LoVo (cell line): ENCODE results near the gene ZFP14.
"Not testable (repeated sequence)": the region's sequence is repeated elsewhere in the genome, so short reads cannot be mapped to it uniquely, and the experiment has no call there.

Experiments
- DNase-seq: peaks from one replicate; pipeline ENCODE4 v3.0.0-alpha.2; 2016; ENCODE audit warnings: low spot score

The ZFP14 gene

DNA sequence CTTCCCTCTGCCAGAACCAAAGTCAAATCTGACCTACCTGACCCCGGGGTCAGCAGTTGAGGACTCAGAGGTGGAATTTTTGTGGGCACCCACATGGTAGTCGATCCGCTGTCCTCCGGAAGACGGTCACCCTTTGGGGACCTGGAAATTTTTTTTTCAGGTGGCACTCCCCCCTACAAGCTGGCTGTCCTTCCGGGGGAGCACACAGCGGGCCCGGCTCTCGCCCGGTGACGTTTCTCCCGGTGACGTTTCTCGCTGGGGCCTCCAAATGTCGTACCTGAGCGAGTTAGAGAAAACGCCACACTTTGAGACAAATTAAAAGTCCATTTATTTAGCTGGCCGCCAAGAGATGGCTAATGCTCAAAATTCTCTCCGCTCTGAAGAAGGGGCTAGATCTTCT is 48.8 kb downstream of the ZFP14 start:
- DNase-seq, result no peak

DNA sequence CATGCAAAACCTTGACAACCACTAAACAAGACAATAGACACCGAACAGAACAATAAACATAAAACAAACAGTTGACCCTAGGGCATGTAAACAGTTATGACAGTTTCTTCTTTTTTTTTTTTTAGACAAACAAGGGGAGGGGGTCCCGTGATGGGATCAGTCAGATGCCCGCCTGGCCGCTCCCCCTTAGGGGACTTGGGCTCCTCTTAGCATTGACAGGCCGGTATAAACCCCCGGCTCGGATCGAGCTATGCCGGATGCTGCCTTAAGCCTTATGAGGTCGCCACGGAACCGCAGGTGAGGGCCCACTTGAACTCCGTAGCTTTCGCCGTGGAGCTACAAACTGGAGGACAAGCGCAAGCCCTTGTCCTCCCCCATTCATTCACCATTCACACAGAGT is 49.5 kb downstream of the ZFP14 start:
- DNase-seq, result not testable (repeated sequence)

DNA sequence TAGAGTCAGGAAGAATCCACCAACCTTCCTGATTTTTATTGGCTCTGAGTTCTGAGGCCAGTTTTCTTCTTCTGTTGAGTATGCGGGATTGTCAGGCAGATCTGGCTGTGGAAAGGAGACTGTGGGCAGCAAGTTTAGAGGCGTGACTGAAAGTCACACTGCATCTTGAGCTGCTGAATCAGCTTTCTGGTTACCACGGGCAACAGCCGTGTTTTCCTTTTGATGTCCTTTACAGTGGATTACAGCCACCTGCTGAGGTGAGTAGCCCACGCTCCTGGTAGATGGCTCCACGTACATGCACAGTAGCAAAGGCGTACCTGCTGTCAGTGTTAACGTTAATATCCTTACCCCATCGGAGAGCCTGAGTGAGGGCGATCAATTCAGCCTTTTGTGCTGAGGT is 52.4 kb downstream of the ZFP14 start:
- not testable (repeated sequence) for DNase-seq

DNA sequence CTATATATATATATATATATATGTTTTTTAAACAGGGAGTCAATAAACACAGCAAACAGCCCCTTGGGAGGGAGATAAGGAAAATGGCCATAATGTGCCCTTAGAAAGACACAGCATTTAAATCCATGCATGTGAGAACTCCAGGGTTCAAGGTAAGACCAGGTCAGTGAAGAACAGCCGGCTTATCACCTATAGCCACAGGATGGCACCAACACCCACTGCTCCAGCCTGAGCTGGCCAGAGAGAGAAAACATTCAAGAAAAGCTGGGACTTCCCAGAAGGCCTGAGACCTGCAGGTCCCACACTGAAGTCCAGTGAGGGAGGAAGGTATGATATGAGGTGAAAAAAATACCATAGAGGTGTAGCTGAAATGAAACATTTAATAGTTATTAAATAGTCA is 63.8 kb downstream of the ZFP14 start:
- not testable (repeated sequence) for DNase-seq

DNA sequence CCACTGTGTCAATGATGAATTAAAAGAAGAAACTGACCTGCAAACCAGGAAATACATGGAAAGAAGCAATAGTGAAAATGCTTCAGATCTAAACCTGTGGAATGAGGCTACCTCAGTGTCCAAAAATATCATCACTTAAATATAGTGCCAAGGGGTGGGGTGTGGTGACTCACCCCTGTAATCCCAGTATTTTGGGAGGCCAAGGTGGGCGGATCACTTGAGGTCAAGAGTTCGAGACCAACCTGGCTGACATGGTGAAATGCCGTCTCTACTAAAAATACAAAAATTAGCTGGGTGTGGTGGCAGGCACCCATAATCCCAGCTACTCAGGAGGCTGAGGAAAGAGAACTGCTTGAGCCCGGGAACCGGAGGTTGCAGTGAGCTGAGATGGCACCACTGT is 64.9 kb downstream of the ZFP14 start:
- DNase-seq, result not testable (repeated sequence)

DNA sequence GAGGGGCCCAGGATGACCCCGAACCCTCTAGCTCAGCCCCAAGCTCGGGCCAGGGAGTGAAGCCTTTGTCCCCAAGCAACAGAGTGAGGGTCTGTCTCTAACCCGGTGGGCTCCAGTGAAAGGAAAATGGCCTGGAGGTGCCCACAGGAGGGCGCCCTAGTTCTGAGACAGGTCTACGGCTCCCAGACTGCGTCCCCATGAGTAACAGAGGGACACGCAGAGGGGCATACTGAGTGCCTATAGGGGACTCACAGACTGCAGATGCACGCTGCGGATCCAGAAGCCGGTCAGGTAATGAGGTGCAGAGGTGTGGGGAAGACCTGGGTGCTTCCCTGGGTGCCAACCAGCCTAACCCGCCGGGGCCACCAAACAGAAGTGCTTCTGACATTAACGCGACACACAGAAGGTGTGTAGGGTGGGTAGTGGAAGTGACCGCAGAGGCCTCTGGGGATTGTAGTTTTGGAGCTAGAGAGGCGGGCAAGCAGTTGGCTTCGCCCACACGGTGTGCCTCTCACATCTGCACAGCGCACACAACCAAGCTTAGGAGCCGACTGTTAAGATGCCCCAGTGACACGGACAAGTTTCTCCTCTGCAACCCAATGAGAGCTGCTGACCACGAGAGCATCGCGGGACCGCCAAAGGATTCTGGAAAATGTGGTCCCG is 67.8 kb downstream of the ZFP14 start:
- not testable (repeated sequence) for DNase-seq

DNA sequence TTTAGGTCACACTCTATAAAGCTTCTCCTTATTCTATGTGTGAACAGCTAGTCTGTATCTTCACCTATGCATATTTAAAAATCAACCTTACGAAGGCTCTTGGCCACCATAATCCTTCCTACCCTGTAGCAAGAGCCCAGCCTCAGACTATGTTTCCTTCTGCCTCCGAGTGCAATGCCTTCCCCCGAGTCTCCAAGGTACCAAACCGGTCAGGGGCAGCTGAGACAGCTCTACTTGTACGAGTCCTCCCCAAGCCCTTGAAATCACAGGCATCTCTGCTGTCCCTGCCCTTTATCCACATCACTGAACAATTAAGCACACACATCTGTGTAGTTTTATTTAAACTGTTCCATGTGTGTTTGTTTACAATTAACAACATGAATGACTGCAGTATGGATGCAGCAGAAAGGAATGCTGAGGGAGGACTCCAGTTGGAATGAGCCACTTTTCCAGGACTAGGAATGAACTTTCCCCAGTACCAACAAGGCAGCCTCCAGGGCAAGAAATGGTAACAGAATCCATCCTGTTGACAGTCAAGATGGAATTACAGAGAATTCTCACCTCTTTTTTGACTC is 68.5 kb downstream of the ZFP14 start:
- DNase-seq, result not testable (repeated sequence)

DNA sequence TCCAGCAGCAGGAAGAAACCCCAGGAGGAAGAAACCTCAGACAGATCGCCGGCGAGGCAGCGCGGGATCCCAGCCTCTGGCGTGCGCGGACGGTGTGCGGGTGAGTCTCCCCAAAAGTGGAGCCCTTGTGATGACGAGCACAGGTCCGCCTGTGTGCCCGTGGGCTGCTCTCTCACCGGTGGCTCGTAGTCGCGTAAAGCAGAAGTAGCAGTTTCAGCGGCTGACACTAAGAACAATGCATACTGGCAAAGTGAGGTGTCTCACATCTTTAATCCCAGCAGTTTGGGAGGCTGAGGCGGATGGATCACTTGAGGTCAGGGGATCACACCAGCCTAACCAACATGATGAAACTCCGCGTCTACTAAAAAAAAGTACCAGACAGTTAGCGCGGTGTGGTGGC is 69.2 kb downstream of the ZFP14 start:
- not testable (repeated sequence) for DNase-seq

DNA sequence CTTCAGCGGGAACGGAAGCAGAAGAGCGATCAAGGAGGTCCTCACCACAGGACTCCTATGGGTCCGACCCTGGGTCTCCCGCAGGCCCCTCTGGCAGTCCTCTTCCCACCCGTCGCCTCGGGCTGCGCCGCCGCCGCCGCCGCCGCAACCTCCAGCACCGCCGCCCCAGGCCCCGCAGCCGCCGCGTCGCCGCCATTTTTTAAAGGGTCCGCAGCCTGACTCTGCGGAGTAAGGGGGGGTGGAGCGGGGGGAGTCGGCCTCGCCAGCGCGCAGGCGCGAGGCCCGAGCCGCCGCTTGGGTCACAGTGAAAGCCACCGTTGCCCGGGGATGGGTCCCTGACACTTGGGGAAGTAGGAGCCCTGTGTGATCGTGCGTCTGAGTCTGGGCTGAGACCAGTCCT is 69.7 kb downstream of the ZFP14 start:
- DNase-seq, result not testable (repeated sequence)

DNA sequence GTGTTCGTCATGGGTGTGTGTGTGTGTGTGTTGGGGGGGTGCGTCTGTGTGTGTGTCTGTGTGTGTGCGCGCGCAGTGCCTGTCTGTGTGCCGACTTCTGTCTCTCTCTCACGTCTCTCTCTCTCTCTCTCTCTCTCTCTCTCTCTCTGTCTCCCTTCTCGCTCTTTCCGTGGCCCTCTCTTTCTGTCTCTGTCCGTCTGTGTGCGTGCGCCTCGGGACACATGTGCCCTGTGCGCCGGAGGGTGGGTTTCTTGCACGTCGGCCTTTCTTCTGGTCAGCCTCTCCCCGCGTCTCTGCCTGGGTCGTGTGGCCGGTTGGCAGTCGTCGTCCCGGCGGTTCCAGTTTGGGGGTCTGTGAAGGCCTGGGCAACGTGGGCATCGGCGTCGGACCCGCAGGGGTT is 86.7 kb downstream of the ZFP14 start:
- not testable (repeated sequence) for DNase-seq
